Loucy (cell line): ENCODE measurements around the gene GABRB2.

Experiments
- EZH2phosphoT487 ChIP-seq: fragments of 200-600 bp; IDR thresholded peaks from 2 replicates; pipeline ENCODE4 v1.6.1; 2018; ENCODE audit warnings: antibody characterized with exemption, mild to moderate bottlenecking, moderate library complexity, borderline replicate concordance
- TF ChIP-seq, protein P1 (sequence below): fragments of 200-600 bp; sonication (generic); conservative IDR thresholded peaks from 2 replicates; pipeline ENCODE4 v1.5.1; 2014; ENCODE audit warnings: mild to moderate bottlenecking, antibody characterized with exemption, low read length

DNA sequence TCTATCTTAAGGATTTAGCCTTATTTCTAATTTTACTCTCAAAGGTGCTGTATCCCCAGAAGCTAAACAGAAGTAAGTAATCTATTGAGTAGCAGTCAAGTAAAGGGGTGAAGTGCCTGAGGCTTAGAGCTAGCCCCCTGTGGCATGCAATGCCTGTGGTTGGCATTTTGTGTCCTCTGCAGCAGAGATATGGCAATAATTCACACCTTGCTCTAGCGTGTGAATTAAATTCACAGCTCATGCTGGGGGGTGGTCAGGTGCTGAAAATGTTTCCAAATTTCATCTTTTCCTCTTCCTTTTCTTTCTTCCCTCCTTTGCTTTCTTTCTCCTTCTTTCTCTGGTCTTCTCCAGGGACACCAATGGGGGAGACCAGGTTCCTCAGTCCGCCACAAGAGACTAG is 262.1 kb downstream of the GABRB2 start:
- TF ChIP-seq, protein P1, sequence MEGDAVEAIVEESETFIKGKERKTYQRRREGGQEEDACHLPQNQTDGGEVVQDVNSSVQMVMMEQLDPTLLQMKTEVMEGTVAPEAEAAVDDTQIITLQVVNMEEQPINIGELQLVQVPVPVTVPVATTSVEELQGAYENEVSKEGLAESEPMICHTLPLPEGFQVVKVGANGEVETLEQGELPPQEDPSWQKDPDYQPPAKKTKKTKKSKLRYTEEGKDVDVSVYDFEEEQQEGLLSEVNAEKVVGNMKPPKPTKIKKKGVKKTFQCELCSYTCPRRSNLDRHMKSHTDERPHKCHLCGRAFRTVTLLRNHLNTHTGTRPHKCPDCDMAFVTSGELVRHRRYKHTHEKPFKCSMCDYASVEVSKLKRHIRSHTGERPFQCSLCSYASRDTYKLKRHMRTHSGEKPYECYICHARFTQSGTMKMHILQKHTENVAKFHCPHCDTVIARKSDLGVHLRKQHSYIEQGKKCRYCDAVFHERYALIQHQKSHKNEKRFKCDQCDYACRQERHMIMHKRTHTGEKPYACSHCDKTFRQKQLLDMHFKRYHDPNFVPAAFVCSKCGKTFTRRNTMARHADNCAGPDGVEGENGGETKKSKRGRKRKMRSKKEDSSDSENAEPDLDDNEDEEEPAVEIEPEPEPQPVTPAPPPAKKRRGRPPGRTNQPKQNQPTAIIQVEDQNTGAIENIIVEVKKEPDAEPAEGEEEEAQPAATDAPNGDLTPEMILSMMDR: no peak
- TF ChIP-seq EZH2phosphoT487: no peak
